Retina (tissue), 1 donor: ENCODE measurements around the gene ERLIN1.
A peak's percentile ranks its signal among the peaks of the same experiment; 100 is the strongest.

Source experiments
- DNase-seq: peaks from one replicate; pipeline ENCODE4 v3.0.0-alpha.2; 2016

Gene ERLIN1

GRCh38 chr10:100168313-100168643 lies 17.6 kb downstream of the ERLIN1 start:
- no peak for DNase-seq

DNA sequence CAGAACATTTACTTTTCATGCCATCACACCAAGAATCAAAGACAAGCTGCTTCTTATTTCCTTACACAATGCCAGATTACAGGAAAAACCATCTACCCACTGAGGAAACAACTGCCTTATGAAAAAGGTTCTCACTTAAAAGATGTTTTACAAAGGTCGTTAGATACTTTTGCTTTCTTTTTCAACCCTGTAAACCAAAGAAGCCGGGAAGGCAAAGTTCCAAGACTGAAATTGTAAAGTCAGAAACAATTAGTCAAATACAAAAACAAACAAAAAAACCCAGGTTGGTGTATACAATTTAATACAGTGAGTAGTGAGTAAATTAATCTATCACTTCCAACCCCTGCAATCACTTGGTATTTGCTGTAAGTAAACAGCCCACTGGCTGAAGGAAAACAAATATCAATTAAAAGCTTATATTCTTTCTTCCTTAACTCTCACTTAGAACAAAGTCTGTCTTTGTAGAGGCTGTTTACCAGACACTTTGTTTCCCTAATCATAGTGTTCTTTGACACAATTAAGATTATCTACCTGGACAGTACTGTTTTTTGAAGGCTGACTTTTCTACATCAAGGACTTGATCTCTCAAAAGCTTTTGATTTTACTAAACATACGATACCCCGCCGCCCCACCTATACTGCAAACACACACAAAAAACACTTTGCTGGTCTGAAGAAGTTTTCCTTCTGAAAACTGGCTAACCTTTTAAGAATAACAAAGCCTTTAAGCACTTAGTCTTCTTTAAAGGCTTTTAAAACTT lies 18.1 kb downstream of the ERLIN1 start:
- no peak for DNase-seq

GRCh38 chr10:100163704-100164621 lies 21.9 kb downstream of the ERLIN1 start:
- no peak for DNase-seq

- DNase-seq: no peak
Observed at GRCh38 chr10:100162696-100163095, 23.1 kb downstream of the ERLIN1 start.

DNA sequence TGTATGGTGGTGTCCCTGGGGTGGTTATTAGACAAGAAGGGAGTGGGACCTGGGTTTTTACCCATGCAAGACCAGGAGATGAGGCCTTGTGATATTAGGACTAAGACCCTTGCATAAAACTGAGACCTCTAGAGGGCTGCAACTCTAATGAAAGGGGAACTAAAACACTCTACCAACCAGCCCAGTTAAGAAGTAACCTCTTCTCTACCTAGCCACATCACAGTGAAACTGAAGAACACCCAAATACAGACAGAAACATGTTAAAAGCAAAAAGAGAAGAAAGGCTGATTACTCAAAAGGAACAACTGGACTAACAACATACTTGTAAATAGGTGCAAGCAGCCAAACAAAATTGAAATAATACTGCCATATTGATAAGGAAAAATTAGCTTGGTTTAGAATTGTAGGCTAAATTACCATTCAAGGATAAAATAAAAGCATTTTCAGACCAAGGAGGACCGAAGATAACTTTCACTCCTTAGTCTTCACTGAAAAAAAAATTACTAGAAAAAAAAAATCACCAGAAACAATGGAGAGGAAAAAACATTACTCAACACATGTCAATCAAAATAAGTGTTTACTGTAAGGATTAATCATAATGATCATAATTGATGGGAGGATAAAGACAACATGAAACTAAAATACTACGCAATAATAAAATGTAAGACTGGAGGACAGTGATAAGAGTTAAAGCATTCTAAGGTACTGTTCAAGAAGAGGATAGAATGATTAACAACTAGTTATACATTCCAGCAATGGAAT lies 27.6 kb downstream of the ERLIN1 start:
- DNase-seq: no peak

DNA sequence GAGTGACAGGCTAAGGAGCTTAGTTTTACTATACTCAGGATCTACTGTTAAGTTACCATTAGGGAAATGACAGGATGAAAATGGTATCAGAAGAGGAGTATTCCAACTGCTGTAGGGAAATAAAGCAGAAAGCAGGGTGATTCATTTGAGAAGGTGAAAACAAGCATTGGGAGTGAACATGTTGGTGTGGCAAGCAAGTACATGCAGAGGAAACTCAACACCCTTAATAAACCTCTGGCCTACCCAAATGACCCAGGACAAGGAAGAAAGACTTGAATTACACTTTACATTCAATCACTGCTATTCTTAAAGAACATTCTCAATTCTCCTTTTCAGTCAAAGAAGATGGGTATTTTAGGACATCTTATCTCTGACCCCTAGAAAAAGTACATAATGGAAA lies 28.7 kb downstream of the ERLIN1 start:
- no peak for DNase-seq

DNA sequence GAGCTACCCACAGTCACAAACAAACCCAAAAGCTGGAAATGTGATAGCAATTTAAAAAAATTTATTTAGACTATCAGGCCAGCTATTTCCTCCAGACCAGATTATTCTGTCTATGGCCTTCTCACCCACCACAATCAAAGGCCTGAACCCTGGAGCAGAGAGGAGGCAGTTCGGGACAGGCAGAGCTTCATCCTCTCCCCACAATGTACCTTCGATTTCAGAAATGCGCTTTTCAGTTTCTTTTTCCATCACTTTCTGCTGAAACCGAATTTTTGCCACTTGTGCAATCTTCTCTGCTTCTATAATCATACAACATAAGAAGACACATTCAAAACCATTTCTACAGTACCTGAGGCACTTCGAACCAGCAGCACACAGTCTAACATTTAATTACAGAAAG lies 29.9 kb downstream of the ERLIN1 start:
- DNase-seq: no peak

- DNase-seq: no peak
Observed at GRCh38 chr10:100154666-100155065, 31.2 kb downstream of the ERLIN1 start.

DNA sequence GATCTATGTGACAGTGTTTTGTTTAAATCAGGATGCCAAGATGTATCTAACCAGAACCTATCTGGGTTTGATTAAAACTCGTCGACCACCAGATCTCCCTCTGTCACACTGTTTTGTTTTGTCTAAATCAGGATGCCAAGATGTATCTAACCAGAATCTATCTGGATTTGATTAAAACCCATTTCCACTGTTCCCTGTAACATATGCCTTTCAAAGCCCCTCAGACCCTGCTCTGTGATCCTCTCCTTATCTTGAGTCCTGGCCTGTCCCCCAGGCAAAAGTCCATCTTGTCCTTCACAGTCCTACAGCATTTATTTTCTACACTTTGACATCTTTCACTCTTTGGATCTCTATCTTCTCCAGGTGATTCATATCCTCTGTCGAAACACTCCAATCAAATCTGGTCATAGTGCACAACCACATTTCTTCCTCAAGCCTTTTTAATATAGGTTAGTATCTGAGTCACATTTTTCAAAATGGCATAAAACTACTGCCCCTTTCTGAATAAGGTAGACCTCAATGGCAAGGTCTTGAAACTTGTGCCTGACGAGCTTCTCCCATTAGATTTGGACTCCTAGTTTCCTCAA lies 32.5 kb downstream of the ERLIN1 start:
- no peak for DNase-seq

DNA sequence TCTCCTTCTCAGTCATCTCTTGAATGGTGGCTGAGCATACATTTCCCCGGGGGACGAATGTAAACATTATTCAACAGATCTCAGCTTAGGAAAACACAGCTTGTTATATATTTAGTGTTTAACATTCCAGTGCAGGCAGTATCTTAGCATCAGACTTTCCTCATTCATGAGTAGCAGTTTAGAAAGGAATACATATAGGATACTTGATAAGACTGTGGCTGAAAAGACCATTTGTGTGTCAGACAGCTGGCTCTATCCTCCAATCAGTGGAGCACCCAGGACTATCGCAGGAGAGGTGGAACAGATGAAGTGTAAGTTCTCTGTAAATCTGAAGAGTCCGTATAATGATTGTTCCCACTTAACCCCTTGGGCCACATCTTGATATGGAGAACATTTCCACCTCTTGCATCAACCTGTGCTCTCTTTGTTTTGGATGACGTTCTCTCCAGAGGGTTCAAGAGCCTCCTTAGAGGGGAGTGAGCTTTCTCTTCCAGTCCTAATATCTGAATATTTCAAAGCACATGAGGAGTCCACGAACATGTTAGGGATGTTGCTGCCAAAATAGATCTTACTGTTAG lies 34.0 kb downstream of the ERLIN1 start:
- no peak for DNase-seq

- peak; percentile 5 for DNase-seq
Observed at GRCh38 chr10:100148353-100149211, 37.2 kb downstream of the ERLIN1 start.

DNA sequence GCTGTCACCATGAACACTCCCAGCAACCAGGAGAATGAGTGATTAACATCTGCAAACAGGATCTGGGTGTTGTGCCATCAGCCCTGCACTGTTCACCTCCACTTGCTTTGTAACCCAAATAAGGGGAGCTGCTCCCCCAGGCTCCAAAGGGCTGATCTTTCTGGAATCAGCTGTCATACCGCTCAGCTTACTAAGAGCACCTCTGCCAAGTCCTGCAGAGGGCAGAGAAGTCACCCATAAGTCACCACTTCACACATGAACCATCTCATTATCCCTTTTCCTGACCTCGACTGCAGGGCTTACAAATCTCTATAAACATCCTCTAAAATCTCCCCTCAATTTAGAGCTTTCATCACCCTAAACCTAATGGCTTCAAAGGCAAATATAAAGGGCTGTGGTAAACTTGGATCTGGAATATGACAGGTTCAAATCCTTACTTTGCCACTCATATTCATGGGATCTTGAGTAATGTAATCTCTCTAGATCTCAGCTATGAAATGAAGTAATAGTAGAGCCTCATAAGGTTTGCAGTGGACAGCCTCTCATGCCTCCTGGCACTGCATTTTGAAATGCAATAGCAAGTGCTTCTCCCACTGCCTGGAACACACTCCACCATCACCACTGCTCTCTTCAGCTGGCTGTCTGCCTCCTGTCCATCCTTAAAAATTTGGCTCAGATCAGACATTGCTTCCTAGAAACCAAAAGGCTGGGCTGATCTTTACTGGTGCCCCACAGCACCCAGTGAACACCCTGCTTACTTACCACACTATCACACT lies 38.8 kb downstream of the ERLIN1 start:
- no peak for DNase-seq

- no peak for DNase-seq
Observed at GRCh38 chr10:100146398-100146797, 39.4 kb downstream of the ERLIN1 start.

- DNase-seq: no peak
Observed at GRCh38 chr10:100143756-100144155, 42.1 kb downstream of the ERLIN1 start.

DNA sequence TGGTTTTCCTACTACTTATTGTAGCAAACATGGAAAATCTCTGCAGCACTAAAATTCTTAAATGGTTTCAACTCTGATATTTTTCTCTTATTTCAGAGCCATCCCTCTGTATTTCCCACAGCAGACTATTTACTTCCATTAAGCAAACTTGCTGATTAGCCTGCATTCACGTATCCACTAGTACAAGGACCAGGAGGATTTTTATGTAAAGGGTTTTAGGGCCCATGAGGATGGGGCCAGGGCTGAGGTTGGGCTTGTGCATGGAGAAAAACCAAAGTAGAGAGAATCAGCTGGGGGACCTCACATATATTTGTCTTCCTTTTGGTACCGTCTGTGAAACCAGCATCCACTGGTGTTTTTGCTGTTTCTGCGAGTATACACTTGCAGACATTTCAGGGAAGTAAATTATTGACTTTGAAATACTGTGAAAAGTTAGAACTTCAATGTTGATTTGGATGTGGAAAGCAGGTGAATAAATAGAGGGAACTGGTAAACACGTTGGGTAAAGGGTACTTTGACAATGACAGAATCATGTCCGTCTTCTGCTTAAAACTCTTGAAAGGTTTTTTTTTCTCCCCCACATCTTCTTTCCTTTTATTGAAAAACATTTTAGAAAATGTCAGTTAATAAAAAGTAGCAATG lies 44.3 kb downstream of the ERLIN1 start:
- no peak for DNase-seq

GRCh38 chr10:100140070-100140469 lies 45.8 kb downstream of the ERLIN1 start:
- DNase-seq: no peak

- no peak for DNase-seq
Observed at GRCh38 chr10:100138921-100139496, 46.8 kb downstream of the ERLIN1 start.

- no peak for DNase-seq
Observed at GRCh38 chr10:100135486-100135885, 50.3 kb downstream of the ERLIN1 start.

- DNase-seq: no peak
Observed at GRCh38 chr10:100133801-100134200, 52.0 kb downstream of the ERLIN1 start.

GRCh38 chr10:100132427-100132826 lies 53.4 kb downstream of the ERLIN1 start:
- DNase-seq: no peak
